GM12873 (cell line): ENCODE measurements around the gene WRAP73.

Experiments
- CTCF ChIP-seq: IDR thresholded peaks from 2 replicates; pipeline ENCODE4 v1.5.1; 2012; ENCODE audit warnings: low read depth, mild to moderate bottlenecking, moderate library complexity, low read length, control low read depth; ENCODE audit not compliant: insufficient read depth; ENCODE audit errors: missing control alignments

WRAP73 gene

GRCh38 chr1:3636531-3636930, 13.4 kb downstream of the WRAP73 start:
- no peak for TF ChIP-seq CTCF

- TF ChIP-seq CTCF: no peak
Observed at GRCh38 chr1:3636080-3636479, 13.8 kb downstream of the WRAP73 start.

- TF ChIP-seq CTCF: no peak
Observed at GRCh38 chr1:3634059-3634800, 15.7 kb downstream of the WRAP73 start.

- no peak for TF ChIP-seq CTCF
Observed at GRCh38 chr1:3633344-3634058, 16.4 kb downstream of the WRAP73 start.

- TF ChIP-seq CTCF: no peak
Observed at GRCh38 chr1:3632716-3633343, 17.1 kb downstream of the WRAP73 start.

- no peak for TF ChIP-seq CTCF
Observed at GRCh38 chr1:3632298-3632697, 17.6 kb downstream of the WRAP73 start.
